ENCODE results near the gene CD2.

The CD2 gene, protein sequence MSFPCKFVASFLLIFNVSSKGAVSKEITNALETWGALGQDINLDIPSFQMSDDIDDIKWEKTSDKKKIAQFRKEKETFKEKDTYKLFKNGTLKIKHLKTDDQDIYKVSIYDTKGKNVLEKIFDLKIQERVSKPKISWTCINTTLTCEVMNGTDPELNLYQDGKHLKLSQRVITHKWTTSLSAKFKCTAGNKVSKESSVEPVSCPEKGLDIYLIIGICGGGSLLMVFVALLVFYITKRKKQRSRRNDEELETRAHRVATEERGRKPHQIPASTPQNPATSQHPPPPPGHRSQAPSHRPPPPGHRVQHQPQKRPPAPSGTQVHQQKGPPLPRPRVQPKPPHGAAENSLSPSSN
- long read RNA-seq, donor 1: 0 reads
- long read RNA-seq, donor 2: 0 reads
- long read RNA-seq, donor 3: 0 reads
- long read RNA-seq, donor 4: 0 reads
- long read RNA-seq, donor 5: 0 reads
- long read RNA-seq, donor 6: 0 reads
- long read RNA-seq, donor 7: 0 reads
- long read RNA-seq, donor 8: 0 reads

DNA sequence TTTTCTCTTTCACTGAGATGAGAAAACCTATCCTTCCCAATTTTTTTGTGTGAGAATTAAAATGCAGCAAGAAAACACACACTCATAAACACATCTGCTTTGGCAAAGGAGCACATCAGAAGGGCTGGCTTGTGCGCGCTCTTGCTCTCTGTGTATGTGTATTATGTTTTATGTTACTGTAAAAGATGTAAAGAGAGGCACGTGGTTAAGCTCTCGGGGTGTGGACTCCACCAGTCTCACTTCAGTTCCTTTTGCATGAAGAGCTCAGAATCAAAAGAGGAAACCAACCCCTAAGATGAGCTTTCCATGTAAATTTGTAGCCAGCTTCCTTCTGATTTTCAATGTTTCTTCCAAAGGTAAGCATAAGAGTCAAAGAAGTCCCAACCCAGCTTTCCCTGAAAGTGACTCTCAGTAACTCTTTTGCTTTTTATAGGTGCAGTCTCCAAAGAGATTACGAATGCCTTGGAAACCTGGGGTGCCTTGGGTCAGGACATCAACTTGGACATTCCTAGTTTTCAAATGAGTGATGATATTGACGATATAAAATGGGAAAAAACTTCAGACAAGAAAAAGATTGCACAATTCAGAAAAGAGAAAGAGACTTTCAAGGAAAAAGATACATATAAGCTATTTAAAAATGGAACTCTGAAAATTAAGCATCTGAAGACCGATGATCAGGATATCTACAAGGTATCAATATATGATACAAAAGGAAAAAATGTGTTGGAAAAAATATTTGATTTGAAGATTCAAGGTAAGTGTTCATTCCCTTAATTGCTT is at the start of gene CD2:
Gene CD2 (plus strand): TSS at position 233 of the 780 bp plus-strand sequence. CDS start 63 bp downstream, at position 296.
- DNase-seq: no peak

DNA sequence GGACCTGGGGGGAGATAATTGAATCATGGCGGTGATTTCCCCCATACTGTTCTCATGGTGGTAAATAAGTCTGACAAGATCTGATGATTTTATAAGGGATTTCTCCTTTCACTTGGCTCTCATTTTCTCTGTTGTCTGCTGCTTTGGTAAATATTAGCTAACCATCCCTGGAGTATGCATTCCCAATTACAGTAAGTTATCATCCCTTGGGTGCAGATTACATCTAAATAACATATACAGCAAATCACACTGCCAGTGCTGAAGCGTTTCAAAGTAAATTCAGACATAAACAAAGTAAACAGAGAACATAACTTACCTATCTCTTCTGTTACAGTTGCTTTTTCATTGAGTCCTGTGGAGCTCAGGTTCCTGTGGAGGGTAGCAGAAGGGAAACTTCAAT is 48.1 kb upstream of the CD2 start:
- no peak for DNase-seq

DNA sequence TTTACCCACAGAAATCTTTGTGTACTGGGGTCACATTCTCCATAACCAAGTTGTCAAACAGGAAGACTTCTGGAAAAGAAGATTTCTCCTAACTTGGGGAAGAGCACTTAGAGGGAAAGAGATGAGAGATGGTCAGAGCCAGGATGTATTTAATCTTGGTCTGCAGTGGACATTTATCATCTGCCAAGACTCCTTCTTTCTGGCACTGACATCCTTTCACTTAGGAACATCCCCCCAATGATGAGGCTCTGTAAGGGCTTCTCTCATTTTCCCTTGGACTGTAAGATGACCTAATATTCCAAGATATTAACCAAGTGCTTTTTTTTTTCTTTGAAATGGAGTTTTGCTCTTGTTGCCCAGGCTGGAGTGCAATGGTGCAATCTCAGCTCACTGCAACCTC is 47.4 kb upstream of the CD2 start:
- DNase-seq: no peak

DNA sequence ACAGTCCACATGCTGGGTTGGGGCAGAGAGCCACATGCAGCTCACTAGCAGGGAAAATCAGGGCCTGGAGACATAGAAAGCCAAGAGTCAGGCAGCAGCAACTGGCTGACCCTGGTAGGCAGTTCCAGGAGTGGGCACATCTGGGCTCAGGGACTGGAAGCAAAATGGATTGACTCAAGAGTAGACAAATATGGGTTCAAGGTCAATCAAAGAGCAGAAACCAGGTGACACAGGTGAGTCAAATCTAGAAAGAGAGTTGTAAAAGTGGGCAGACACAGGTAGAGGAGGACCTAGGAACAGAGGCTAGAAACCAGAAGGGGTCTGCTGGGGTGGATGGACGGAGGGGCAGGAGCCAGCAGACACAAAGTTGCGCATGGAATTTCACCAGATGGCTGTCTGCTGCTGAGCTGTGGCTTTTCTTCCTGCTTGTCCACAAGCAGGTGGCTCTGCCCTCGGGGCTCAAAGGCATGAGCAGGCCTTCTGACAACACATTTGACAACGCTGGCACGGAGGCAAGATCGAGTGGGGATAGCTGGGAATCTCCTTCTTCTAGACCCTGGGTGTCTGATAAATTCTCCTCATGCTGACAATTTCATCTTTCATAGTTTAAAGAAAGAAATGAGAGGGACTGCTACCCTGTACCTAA is 45.9 kb upstream of the CD2 start:
- no peak for DNase-seq

DNA sequence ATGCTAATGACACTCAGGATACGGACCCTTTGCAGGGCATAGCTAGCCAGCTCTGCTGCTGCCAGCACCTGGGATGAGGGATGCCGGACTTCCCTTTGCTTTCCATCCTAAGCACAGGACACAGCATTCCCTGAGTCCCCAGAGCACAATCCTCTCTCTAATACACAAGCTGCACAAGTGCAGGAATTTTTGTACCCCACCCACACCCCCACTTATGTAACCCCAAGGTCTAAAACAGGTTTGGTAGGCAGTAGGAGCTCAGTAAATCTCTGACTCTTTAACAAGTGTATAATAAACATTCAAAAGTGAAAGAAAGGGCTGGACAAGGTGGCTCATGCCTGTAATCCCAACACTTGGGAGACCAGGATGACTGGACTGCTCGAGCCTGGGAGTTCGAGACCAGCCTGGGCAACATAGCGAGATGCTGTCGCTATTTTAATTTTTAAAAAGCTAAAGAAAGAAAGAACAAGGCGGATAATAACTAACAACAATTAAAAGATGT is 44.5 kb upstream of the CD2 start:
- no peak for DNase-seq

DNA sequence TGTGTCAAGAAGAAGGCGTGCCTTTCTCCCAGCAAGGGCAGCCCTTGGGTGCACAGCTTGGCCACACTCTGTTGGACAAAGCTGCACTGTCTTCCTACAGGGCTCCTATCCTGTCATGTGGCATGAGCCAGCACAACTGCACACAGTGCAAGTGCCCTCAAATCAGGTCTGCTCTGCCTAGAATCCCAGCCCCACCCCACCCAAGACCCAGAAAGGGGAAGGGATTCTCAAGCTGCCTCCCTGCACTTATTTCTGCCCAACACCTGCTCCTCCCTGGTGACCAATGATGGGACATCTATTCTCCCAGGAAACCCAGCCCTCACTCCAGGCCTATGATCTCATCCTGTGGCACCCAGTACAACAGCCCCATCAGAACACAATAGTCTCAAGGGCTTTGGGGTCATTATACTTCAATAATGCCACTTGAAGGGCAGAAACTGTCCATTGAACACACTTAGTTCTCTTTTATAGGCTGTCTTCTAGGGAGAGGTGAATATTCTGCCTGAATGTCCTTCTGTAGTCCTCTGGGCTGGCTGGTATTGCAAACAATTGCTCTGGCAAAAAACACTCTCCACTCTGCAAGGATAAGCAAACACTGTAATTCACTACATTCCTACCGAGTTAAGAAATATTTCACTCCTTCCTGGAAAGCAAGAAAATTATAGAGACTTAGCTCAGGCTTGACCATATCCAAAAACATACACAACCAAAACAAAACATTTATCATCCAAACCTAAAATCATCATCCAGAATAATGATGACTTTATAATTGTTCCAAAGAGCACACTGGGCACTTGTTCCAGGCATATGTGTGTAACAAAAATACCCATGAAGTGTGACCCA is 43.6 kb upstream of the CD2 start:
- no peak for DNase-seq

DNA sequence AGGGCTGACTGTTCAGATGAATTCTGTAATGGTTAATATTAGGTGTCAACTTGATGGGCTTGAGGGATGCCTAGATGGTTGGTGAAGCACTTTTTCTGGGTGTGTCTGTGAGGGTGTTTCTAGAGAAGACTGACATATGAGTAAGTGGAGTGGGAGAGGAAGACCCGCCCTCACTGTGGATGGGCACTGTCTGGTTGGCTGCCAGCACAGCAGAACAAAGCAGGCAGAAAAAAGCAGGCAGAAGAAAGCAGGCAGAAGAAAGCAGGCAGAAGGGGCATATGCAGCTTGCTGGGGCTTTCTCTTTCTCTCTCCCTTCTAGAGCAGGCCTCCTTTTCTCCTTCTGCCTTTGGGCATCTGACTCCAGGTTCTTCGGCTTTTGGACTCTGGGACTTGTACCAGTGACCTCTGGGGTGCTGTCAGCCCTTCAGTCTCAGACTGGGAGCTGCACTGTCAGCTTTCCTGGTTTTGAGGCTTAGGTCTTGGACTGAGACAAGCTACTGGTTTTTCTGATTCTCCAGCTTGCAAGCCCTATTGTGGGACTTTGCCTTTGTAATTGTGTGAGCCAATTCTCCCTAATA is 42.9 kb upstream of the CD2 start:
- no peak for DNase-seq

DNA sequence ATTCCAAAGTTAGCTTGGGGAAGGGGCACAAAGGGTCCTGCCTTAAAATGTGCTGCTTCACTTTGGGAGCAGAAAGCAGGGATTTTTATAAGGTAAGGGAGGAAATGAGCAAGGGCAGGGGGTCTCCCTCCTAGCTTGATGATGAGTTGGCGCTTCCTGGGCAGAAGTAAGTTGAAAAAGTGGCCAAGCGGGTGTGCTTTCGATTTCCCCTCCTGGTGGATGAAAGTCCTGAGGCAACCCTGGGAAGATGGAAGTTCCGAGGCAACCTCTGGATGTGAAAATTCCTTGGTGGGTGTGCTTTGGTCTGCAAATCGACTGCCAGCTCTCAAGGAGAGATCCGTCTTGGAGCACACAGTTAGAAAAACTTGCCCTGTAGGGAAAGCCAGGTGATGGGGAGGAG is 41.7 kb upstream of the CD2 start:
- DNase-seq: no peak

DNA sequence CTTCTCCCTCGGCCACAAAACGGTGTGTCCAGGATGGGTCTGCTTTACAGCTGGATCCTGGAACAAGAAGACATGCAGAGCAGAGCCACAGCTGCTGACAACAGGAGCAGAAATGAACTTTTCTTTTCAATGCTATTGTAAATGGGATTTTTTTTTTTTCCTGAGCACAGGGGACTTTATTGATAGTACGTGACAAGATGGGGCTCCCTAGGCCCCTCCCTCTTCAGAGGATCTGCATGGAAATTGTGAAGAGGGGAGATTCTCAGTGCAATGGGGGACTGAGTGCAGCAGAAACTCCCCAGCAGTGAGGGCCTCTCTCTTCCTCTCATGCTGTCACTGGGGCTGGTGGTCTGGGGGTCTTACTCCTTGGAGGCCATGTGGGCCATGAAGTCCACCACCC is 40.8 kb upstream of the CD2 start:
- DNase-seq: no peak

DNA sequence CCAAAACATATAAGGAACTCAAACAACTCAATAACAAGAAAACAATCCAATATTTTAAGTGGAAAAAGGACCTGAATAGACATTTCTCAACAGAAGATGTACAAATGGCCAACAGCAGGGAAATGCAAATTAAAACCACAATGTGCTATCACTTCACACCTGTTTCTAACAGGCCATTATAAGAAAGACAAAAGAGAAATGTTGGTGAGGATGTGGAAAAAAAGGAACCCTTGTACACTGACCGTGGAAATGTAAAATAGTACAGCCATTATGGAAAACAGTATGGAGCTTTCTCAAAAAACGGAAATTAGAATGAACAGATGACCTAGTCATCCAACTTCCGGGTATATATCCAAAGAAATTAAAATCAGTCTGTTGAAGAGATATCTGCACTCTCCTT is 37.8 kb upstream of the CD2 start:
- no peak for DNase-seq

DNA sequence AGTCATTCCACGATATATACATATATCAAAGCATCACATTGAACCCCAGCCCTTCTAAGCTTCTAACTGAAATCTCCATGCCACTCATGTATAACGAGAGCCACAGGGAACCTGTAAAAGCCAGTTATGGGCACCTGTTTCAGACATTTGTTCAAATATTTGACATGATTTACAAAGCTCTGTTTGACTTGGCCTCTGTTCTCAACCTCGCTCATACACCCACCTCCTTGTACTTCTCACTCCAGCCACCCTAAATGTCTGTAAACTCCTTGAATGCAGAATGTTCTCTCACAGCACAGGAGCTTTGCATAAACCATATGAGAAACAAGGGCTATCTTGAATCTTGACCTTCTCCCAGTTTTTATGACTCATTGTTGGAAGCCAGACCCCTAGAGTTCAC is 36.9 kb upstream of the CD2 start:
- no peak for DNase-seq

DNA sequence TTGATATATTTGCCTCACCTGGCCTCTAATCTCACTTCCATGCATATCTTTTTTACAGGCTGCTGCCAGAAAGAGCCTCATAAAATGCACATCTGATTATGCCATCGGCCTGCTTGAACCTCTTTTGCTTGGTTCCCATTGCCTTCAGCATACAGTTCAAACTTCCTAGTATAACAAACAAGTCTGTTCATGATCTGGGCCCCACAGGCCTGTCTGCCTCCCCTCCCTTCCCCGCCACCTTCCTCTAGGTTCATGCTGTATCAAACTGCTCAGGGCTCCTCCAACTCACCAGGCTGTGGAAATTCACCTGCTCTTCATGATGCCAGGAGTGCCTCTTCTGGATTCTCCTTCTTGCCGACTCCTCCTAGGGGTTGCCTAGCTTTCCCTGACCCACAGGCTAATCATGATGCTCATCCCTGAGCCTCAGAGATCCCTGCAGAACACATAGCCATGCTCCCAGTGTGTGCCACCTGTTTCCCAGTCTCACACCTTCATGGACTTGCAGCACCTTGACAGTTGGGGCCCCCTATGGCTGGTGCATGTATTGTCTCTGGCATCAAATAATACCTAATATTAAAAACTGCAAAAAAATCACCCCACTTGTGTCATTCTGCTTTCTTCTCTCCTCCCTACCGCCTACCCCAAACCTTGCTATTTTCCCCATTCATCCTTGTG is 33.7 kb upstream of the CD2 start:
- no peak for DNase-seq

DNA sequence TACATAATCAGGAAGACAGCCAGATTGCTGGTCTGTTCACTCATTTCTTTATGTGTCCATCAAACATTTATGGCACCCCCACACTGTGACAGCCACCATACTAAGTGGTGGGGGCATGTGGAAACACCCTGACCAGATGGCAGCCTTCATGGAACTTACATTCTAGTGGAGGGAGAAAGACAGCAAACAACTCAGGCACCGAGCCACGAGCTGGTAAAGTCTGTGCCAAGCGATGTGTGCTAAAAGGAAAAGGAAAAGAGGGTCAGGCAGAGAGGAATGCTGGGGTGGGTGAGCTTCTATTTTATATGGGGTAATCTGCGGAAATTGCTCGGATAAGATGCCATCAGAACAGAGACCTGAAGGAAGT is 33.2 kb upstream of the CD2 start:
- no peak for DNase-seq

DNA sequence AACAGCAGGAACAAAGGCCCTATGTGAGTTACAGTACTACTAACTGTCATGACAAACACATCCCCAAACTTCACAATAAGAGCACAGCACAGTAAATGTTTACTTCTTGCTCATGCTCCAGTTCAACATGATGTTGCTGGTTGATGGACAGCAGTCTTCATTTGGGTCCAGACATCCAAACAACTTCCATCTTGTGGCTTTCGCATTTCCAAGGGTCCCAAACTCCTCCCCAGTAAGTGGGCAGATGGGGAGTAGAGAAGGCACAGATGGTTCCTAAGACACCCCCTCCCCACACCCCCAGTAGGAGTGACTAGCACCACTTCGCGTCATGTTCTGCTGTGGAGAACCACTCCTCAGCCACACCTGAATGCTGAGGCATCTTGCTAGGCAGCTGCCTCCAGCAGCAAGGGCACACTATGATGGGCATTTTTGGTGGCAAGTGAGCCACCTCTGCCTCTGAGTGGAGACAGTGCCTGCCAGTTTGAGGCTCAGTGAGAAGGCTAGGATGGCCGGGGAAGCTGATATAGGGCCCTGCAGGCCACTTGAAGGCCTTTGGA is 32.7 kb upstream of the CD2 start:
- no peak for DNase-seq

DNA sequence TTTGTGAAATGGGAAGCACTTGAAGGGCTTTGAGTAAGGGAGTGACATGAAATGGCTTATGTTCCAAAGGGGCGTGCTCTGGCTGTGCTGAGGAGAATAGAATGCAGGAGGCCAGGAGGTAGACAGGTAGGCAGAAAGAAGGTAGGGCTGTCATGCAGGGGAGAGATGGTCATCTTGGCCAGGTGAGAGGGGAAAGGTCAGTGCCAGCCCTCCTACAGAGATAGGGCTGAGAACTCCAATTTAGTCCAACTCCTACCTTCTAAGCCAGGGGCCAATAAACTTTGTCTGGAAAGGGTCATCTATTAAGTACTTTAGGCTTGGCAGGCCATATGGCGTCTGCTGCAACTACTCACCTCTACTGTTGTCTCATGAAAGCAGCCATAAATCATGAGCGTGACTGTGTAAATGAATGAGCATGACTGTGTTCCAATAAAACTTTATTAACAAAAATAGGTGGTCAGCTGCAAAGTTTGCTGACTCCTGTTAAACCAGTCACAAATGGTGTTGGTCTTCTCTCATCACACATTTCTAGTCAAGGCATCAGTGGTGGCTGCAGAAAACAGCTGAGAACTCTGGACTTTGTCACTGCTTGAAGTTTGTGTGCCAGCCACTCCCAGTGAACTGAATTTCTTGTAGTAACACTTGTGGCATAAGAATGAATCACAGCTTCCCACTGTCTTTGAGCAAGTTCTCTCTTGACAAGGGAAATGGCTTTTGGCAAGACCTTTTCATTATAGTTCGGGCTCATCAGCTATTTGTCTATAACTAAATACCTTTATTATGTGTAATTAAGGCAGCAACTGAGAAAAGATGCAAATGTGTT is 32.0 kb upstream of the CD2 start:
- DNase-seq: no peak

DNA sequence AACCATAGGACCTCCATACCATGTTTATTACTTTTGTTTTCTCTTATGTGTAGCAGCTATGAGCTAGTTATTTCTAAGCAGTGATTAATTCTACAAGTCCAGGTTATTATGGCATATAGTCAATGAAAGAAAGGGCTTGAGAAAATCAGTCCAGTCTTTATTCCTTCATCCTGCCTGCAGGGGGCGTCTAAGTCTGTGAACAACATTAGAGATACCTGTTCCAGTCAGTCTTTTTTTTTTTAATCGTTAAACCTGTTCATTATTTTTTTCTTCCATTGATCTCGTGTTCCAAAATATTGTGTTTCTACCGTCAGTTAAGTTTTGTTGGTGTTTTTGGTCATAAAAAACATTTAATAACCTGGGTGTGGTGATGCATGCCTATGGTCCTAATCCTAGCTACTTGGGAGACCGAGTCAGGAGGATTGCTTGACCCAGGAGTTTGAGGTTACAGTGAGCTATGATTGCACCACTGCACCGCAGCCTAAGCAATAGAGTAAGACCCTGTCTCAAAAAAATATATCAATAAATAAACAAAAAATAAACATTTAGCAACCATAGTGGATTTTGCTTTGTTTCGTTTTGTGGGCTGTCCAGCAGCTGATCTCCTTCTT is 29.4 kb upstream of the CD2 start:
- no peak for DNase-seq

DNA sequence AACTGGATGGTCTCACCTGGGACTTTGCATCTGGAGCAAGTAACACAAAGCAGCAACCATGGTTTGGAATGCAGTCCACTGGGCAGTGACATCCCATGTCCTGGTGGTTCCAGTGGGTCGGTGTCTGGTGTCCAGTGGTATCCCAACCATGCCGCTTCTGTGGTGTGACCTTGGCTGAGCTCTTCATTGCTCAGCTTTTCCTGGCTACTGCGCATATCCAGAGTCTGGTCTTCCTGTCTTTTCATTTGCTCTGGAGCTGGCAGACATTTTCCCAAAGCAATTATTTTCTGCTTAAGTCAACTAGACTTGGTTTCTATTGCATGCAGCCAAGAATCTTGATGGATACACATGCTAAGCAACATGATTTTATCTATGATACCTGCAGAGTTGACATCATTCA is 28.4 kb upstream of the CD2 start:
- no peak for DNase-seq

DNA sequence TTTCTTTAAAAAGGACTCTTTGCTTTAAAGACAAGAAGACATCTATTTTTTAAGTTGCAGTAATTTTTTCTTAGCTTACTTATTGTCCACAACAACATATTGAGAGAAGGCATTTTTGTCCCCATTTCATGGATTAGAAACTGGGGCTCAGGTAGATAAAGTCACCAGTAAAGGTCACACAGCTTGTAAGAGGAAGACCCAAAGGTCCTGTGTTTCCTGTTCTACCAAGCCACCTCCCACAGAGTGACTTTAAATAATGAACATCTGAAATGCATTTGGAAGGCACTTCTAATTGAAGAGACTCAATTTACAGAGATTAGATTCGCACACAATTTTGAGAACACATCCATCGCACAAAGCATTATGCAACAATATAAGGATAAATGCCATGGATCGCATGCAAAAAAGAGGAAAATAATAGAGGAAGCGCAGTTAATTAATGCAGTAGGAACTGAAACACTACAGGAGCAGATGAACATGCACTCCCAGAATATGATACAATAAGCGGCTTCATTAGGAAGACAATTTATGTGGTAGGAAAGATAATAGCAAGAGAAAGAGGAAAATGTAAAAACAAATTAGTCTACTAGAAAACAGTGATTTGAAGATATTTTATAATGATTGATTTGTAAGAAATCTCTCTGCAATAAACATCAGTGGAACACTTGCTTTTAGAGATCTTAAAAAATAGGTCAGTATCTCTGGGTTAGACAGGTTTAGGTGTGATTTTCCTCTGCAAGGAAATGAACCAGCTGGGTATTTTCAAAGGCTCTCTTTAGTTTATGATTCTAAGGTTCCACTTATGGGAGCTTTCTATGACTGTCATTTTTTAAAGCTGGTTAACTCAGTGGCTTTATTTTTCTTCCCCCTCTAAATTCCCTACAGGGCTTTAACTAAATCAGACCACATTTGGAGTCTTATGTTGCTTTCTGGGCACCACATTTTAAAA is 27.1 kb upstream of the CD2 start:
- DNase-seq: no peak
